ENCODE data around the gene SERPINI1.

The SERPINI1 gene

DNA sequence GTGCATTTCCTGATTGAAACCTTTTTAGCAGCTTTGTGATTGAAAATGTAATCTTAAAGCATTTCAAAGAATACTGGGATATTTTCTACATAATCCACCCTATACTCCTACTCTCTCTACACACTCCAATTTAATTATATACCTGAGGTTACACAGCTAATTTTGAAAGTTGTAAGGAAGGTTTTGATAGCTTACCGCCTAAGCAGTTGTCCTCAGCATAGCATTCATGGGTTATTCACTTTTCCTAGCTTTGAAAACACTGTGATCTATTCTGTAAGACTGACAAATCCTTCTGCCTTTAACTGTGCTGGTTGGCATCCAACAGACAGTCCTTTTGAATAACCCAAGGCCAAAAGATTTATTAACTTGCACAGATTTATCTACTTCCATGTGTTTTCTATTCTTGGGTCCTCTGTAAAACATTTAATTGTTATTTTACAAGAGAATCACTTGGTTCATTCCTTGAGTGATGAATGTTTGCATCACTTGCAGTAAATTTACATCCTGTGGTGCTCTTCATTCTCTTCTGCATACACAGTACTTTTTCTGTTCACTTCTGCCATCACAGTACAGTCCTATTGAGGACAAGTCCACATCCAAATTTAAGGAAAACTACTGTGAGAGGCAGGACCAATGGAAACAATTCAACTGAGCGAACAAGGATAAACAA, 44.8 kb downstream of the SERPINI1 start:
- Histone ChIP-seq H3K4me3 (ENCODE audit: low read depth in 1 of 5, low read length in 5 of 5) (no peak overlapping the region), H3K9ac (ENCODE audit: low read length in 5 of 5) (no peak overlapping the region), H3K4me1 (ENCODE audit: control insufficient read depth in 5 of 5, insufficient read depth in 5 of 5, low read length in 5 of 5) (peaks cover 0 to 4% (median 0%) of the 10 kb centered on the region in 5 donors), H3K9me3 (ENCODE audit: control insufficient read depth in 5 of 5, low read length in 5 of 5) (peaks cover 0 to 12% (median 0%) of the 10 kb centered on the region in 5 donors), H3K27ac (ENCODE audit: low read depth, low read length) (no peak overlapping the region), H3K36me3 (ENCODE audit: control insufficient read depth in 5 of 5, insufficient read depth in 5 of 5, low read length in 5 of 5) (no peaks in the 10 kb centered on the region), H3K27me3 (ENCODE audit: control insufficient read depth in 5 of 5, insufficient read depth in 4 of 5, low read length in 5 of 5) (no peaks in the 10 kb centered on the region)

DNA sequence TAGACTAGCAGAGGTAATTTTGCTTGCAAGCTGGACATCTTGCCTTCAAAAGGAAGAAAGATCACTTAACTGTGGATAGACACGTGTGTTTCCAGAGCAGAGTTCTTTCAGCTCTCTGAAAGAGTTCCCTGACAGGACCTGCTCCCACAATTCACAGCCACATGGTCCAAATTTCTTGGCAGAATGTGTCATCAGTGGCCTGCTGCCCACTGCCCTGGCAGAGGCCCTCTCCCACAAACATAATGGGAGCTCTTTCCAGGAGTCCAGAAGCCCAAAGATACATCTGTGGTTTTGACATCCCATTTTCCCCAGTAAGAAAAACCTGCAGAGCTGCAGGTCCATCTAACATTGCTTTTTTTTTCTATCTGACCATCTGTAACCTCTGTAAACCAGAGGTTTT, 48.3 kb downstream of the SERPINI1 start:
- Histone ChIP-seq H3K9ac (ENCODE audit: low read length in 5 of 5) (no peak overlapping the region), H3K27ac (ENCODE audit: low read depth, low read length) (no peak overlapping the region), H3K4me1 (ENCODE audit: control insufficient read depth in 5 of 5, insufficient read depth in 5 of 5, low read length in 5 of 5) (peaks cover 0 to 4% (median 0%) of the 10 kb centered on the region in 5 donors), H3K27me3 (ENCODE audit: control insufficient read depth in 5 of 5, insufficient read depth in 4 of 5, low read length in 5 of 5) (no peaks in the 10 kb centered on the region), H3K4me3 (ENCODE audit: low read depth in 1 of 5, low read length in 5 of 5) (no peak overlapping the region), H3K9me3 (ENCODE audit: control insufficient read depth in 5 of 5, low read length in 5 of 5) (peaks cover 0 to under 1% (median 0%) of the 10 kb centered on the region in 5 donors), H3K36me3 (ENCODE audit: control insufficient read depth in 5 of 5, insufficient read depth in 5 of 5, low read length in 5 of 5) (no peaks in the 10 kb centered on the region)

DNA sequence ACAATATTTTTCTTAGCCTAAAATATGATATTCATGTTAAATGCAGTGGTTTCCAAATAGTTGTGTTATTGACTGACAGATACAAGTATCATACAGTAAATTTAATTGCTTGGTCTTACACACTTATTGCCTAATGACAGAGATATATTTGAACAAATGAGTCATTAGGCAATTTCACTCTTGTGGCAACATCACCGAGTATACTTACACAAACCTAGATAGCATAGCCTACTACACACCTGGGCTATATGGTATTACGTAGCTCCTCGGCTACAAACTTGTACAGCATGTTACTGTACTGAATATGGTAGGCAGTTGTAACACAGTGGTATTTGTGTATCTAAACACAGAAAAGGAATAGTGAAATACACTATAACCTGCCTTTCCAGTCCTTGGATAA, 50.3 kb downstream of the SERPINI1 start:
- H3K9ac ChIP-seq (ENCODE audit: low read length in 5 of 5) = no peak overlapping the region

DNA sequence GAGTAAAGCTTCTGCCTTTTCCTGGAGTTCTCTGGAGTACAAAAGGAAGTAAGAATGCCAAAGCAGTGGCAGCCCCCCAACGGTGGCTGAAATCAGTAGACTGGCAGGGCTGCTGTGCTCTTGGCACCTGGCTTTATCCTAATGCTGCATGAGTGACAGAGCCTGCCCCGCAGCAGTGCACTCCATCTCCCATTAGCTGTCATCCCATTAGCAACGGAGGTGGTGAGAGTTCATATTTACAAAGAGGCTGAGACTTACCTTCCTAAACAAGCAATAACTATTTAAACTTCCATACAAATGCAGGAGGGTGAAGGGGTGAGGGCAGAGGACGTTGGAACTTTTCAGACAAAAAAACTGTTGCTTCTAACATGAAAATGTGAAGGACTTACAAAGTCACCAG, 51.9 kb downstream of the SERPINI1 start:
- H3K4me3 ChIP-seq (ENCODE audit: low read depth in 1 of 5, low read length in 5 of 5) = no peak overlapping the region
- H3K9me3 ChIP-seq (ENCODE audit: control insufficient read depth in 5 of 5, low read length in 5 of 5) = no peaks in the 10 kb centered on the region
- no peak overlapping the region for H3K27ac ChIP-seq (ENCODE audit: low read depth, low read length)
- H3K4me1 ChIP-seq (ENCODE audit: control insufficient read depth in 5 of 5, insufficient read depth in 5 of 5, low read length in 5 of 5) = peaks cover 0 to 4% (median 0%) of the 10 kb centered on the region in 5 donors
- H3K36me3 ChIP-seq (ENCODE audit: control insufficient read depth in 5 of 5, insufficient read depth in 5 of 5, low read length in 5 of 5) = no peaks in the 10 kb centered on the region
- no peak overlapping the region for H3K9ac ChIP-seq (ENCODE audit: low read length in 5 of 5)
- no peaks in the 10 kb centered on the region for H3K27me3 ChIP-seq (ENCODE audit: control insufficient read depth in 5 of 5, insufficient read depth in 4 of 5, low read length in 5 of 5)

More for the DNA sequence above, 50.3 kb downstream of the SERPINI1 start:
- no peak overlapping the region for H3K27ac ChIP-seq (ENCODE audit: low read depth, low read length)
- H3K4me3 ChIP-seq (ENCODE audit: low read depth in 1 of 5, low read length in 5 of 5) = no peak overlapping the region
- H3K4me1 ChIP-seq (ENCODE audit: control insufficient read depth in 5 of 5, insufficient read depth in 5 of 5, low read length in 5 of 5) = peaks cover 0 to 4% (median 0%) of the 10 kb centered on the region in 5 donors
- H3K27me3 ChIP-seq (ENCODE audit: control insufficient read depth in 5 of 5, insufficient read depth in 4 of 5, low read length in 5 of 5) = no peaks in the 10 kb centered on the region
- no peaks in the 10 kb centered on the region for H3K9me3 ChIP-seq (ENCODE audit: control insufficient read depth in 5 of 5, low read length in 5 of 5)
- H3K36me3 ChIP-seq (ENCODE audit: control insufficient read depth in 5 of 5, insufficient read depth in 5 of 5, low read length in 5 of 5) = no peaks in the 10 kb centered on the region

DNA sequence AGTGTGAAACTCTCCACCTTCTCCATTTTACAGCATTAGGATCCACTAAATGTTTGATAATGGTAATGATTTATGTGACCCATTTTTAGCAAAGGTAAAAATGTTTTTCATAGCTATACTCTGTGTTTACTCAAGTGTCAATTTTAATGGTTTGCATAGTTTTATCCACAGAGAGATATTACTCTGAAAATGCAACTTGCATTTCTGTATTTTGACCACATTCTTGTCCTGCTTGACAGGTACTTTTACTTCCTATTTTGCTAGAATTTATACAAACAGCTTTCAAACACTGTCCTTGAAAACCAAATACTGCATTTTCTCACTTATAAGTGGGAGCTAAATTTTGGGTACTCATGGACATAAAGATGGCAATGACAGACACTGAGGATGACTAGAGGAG, 62.9 kb downstream of the SERPINI1 start:
- H3K4me1 ChIP-seq (ENCODE audit: control insufficient read depth in 5 of 5, insufficient read depth in 5 of 5, low read length in 5 of 5) = no peaks in the 10 kb centered on the region
- no peak overlapping the region for H3K27ac ChIP-seq (ENCODE audit: low read depth, low read length)
- no peak overlapping the region for H3K9ac ChIP-seq (ENCODE audit: low read length in 5 of 5)
- peaks cover 0 to 3% (median 0%) of the 10 kb centered on the region in 5 donors for H3K36me3 ChIP-seq (ENCODE audit: control insufficient read depth in 5 of 5, insufficient read depth in 5 of 5, low read length in 5 of 5)
- H3K27me3 ChIP-seq (ENCODE audit: control insufficient read depth in 5 of 5, insufficient read depth in 4 of 5, low read length in 5 of 5) = no peaks in the 10 kb centered on the region
- no peaks in the 10 kb centered on the region for H3K9me3 ChIP-seq (ENCODE audit: control insufficient read depth in 5 of 5, low read length in 5 of 5)
- H3K4me3 ChIP-seq (ENCODE audit: low read depth in 1 of 5, low read length in 5 of 5) = no peak overlapping the region

DNA sequence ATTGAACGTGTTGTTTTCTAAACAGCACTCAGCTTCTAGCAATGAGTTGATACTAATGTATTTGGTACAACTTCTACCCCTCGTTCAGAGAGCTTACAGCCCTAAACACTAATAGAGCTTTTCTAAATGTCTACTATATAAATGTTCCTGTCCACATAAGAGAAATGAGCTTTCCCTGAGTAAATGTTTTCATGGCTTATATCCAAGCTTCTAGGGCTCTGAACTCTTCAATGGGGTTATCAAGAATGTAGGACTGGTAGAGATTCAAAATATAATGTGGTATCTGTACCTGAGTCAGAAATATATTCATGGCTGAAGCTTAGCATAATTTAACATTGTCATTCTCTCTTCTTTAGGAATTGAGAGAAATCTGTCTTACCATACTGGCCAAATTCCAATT, 73.4 kb downstream of the SERPINI1 start:
- H3K4me3 ChIP-seq (ENCODE audit: low read depth in 1 of 5, low read length in 5 of 5) = no peak overlapping the region
- no peaks in the 10 kb centered on the region for H3K36me3 ChIP-seq (ENCODE audit: control insufficient read depth in 5 of 5, insufficient read depth in 5 of 5, low read length in 5 of 5)
- H3K27me3 ChIP-seq (ENCODE audit: control insufficient read depth in 5 of 5, insufficient read depth in 4 of 5, low read length in 5 of 5) = no peaks in the 10 kb centered on the region
- no peaks in the 10 kb centered on the region for H3K9me3 ChIP-seq (ENCODE audit: control insufficient read depth in 5 of 5, low read length in 5 of 5)
- H3K4me1 ChIP-seq (ENCODE audit: control insufficient read depth in 5 of 5, insufficient read depth in 5 of 5, low read length in 5 of 5) = peaks cover 0 to 22% (median 17%) of the 10 kb centered on the region in 5 donors
- H3K27ac ChIP-seq (ENCODE audit: low read depth, low read length) = no peak overlapping the region
- H3K9ac ChIP-seq (ENCODE audit: low read length in 5 of 5) = no peak overlapping the region

DNA sequence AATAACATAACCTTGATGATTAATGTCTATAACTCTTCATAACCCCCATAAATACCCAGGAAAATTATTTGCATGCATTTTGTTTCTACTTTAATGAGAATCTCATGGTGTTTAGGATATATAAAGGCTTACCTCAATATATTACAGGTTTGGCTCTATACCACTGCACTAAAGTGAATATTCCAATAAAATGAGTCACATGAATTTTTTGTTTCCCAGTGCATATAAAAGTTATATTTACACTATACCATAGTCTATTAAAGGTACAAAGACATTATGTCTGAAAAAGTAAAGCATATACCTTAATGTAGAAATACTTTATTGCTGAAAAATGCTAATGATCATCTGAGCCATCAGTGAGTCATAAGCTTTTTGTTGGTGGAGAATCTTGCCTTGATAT, 74.7 kb downstream of the SERPINI1 start:
- Histone ChIP-seq H3K9me3 (ENCODE audit: control insufficient read depth in 5 of 5, low read length in 5 of 5) (no peaks in the 10 kb centered on the region), H3K36me3 (ENCODE audit: control insufficient read depth in 5 of 5, insufficient read depth in 5 of 5, low read length in 5 of 5) (no peaks in the 10 kb centered on the region), H3K9ac (ENCODE audit: low read length in 5 of 5) (no peak overlapping the region), H3K27ac (ENCODE audit: low read depth, low read length) (no peak overlapping the region), H3K4me1 (ENCODE audit: control insufficient read depth in 5 of 5, insufficient read depth in 5 of 5, low read length in 5 of 5) (peaks cover 4 to 35% (median 30%) of the 10 kb centered on the region in 5 donors), H3K27me3 (ENCODE audit: control insufficient read depth in 5 of 5, insufficient read depth in 4 of 5, low read length in 5 of 5) (no peaks in the 10 kb centered on the region), H3K4me3 (ENCODE audit: low read depth in 1 of 5, low read length in 5 of 5) (no peak overlapping the region)

DNA sequence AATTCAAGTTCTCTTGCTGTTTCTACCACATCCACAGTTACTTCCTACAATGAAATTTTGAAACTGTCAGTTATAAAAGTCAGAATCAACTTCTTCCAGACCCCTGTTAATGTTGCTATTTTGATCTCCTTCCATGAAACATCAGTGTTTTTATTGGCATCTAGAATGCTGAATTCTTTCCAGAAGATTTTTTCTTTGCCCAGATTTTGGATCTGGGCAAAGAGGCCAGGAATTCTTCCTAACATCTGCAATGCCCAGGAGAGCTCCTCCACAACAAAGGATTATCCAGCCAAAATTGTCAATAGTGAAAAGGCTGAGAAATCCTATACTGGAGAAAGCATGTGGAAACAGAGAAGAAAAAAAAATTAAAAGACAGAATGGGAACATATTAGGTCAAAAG, 75.5 kb downstream of the SERPINI1 start:
- H3K27me3 ChIP-seq (ENCODE audit: control insufficient read depth in 5 of 5, insufficient read depth in 4 of 5, low read length in 5 of 5) = no peaks in the 10 kb centered on the region
- H3K9ac ChIP-seq (ENCODE audit: low read length in 5 of 5) = no peak overlapping the region
- peaks cover 4 to 36% (median 30%) of the 10 kb centered on the region in 5 donors for H3K4me1 ChIP-seq (ENCODE audit: control insufficient read depth in 5 of 5, insufficient read depth in 5 of 5, low read length in 5 of 5)
- no peak overlapping the region for H3K27ac ChIP-seq (ENCODE audit: low read depth, low read length)
- no peak overlapping the region for H3K4me3 ChIP-seq (ENCODE audit: low read depth in 1 of 5, low read length in 5 of 5)
- no peaks in the 10 kb centered on the region for H3K9me3 ChIP-seq (ENCODE audit: control insufficient read depth in 5 of 5, low read length in 5 of 5)
- H3K36me3 ChIP-seq (ENCODE audit: control insufficient read depth in 5 of 5, insufficient read depth in 5 of 5, low read length in 5 of 5) = no peaks in the 10 kb centered on the region

DNA sequence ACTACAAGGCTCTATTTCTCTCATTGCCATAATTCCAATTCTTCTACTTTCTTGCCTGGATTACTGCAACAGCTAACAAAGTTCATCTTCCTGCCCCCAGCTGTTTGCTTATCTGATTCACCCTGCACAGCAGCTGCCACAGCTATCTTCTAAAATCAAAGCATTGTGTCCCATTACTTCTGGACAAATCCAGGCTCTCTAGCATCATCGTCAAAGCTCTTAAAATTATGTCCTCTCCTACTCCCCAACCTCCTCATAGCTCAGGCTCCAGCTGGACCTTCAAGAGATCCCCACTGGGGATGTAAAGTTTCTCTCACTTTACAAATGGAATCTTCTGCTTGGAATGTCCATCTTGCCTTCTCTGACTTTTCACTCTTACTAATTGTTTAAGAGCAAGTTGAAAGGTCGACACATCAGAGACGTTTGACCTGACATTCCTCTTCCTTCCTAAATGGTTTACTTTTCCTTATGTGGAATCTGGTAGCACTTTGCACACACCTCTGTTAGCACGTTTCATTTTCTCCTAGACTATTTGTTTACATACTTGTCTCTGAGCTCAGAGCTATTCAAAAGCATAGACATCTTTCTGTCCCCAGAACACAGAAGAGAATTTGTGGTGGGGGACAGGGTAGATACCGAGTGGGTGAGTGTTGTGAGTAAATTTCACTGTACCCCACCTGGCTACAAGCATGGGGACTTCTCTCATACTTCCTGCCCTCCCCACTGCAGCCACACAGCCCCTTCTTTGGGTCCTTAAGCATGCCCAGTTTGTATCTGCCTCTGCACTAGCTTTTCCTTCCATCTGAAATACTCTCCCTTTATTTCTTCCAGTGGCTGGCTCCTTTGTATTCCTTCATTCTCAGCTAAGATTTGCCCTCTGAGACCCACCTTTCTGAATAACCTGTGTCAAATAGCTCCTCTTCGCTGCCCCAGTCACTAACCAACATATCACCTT, 77.9 kb downstream of the SERPINI1 start:
- Histone ChIP-seq H3K36me3 (ENCODE audit: control insufficient read depth in 5 of 5, insufficient read depth in 5 of 5, low read length in 5 of 5) (no peaks in the 10 kb centered on the region), H3K27ac (ENCODE audit: low read depth, low read length) (peak overlapping the region; percentile 18), H3K9me3 (ENCODE audit: control insufficient read depth in 5 of 5, low read length in 5 of 5) (no peaks in the 10 kb centered on the region), H3K4me3 (ENCODE audit: low read depth in 1 of 5, low read length in 5 of 5) (no peak overlapping the region), H3K27me3 (ENCODE audit: control insufficient read depth in 5 of 5, insufficient read depth in 4 of 5, low read length in 5 of 5) (no peaks in the 10 kb centered on the region), H3K4me1 (ENCODE audit: control insufficient read depth in 5 of 5, insufficient read depth in 5 of 5, low read length in 5 of 5) (peaks cover 4 to 36% (median 30%) of the 10 kb centered on the region in 5 donors), H3K9ac (ENCODE audit: low read length in 5 of 5) (no peak overlapping the region)

DNA sequence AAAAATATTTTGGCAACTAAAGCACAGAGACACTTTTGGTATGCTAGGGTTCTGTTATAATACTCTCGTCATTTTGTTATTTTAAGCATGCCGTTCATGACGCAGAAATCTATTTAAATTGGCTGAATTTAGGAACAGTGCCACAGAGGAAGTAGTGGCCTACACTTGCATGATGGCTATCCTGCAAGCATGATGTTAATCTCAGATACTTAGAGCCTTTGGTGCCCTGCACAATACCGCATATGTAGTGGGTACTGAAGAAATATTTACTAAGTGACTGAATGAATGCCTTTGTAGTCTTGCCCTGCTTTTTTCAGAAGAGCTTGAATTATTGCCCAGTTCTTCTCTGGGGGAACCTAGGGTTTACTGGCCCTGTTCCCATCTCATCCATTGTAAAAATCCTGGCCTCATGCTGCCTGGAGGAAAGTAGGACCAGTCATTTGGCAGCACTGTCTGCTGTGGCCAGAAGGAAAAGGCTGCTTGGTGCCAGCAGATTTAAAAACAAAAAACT, 79.0 kb downstream of the SERPINI1 start:
- Histone ChIP-seq H3K36me3 (ENCODE audit: control insufficient read depth in 5 of 5, insufficient read depth in 5 of 5, low read length in 5 of 5) (no peaks in the 10 kb centered on the region), H3K27ac (ENCODE audit: low read depth, low read length) (peak overlapping the region; percentile 18), H3K9me3 (ENCODE audit: control insufficient read depth in 5 of 5, low read length in 5 of 5) (no peaks in the 10 kb centered on the region), H3K4me3 (ENCODE audit: low read depth in 1 of 5, low read length in 5 of 5) (peak overlapping the region in 1 of 5 donors; percentile 16), H3K27me3 (ENCODE audit: control insufficient read depth in 5 of 5, insufficient read depth in 4 of 5, low read length in 5 of 5) (no peaks in the 10 kb centered on the region), H3K9ac (ENCODE audit: low read length in 5 of 5) (no peak overlapping the region), H3K4me1 (ENCODE audit: control insufficient read depth in 5 of 5, insufficient read depth in 5 of 5, low read length in 5 of 5) (peaks cover 4 to 36% (median 30%) of the 10 kb centered on the region in 5 donors)
